Muscle layer of duodenum (tissue), 2 donors: ENCODE data around the gene PIGBOS1.
"Not testable (repeated sequence)": the region's sequence is repeated elsewhere in the genome, so short reads cannot be mapped to it uniquely, and the experiment has no call there.

ENCODE experiments used
- H3K27ac ChIP-seq: one replicate; pipeline ENCODE4 v1.7.0; 2013; ENCODE audit warnings: mild to moderate bottlenecking, low read length
- H3K27me3 ChIP-seq: one replicate; pipeline ENCODE4 v1.7.0; 2013; ENCODE audit warnings: low read depth, mild to moderate bottlenecking, control low read depth, low read length
- H3K36me3 ChIP-seq, 2 donors: one replicate each; pipeline ENCODE4 v1.7.0; 2013; ENCODE audit warnings: low read length in 2 of 2, control low read depth in 1 of 2, mild to moderate bottlenecking in 1 of 2; ENCODE audit not compliant: insufficient read depth in 2 of 2, control insufficient read depth in 1 of 2
- H3K4me1 ChIP-seq, 2 donors: one replicate each; pipeline ENCODE4 v1.7.0; 2013; ENCODE audit warnings: low read length in 2 of 2, mild to moderate bottlenecking in 2 of 2, control low read depth in 1 of 2, moderate library complexity in 1 of 2; ENCODE audit not compliant: insufficient read depth in 2 of 2, control insufficient read depth in 1 of 2
- H3K4me3 ChIP-seq, 2 donors: one replicate each; pipeline ENCODE4 v1.7.0; 2013; ENCODE audit warnings: low read length in 2 of 2, low read depth in 1 of 2, mild to moderate bottlenecking in 1 of 2
- H3K9me3 ChIP-seq, 2 donors: one replicate each; pipeline ENCODE4 v1.7.0; 2013; ENCODE audit warnings: low read length in 2 of 2, control low read depth in 1 of 2, mild to moderate bottlenecking in 1 of 2; ENCODE audit not compliant: control insufficient read depth in 1 of 2
- donor health status: healthy.

PIGBOS1 gene

GRCh38 chr15:55280589-55280988 is 38.3 kb downstream of the PIGBOS1 start:
- not testable (repeated sequence) for H3K4me3 ChIP-seq, H3K36me3 ChIP-seq, H3K27me3 ChIP-seq, H3K27ac ChIP-seq, H3K9me3 ChIP-seq
- H3K4me1 ChIP-seq: peaks cover 0 to 14% of the 10 kb centered on the region in 2 donors

GRCh38 chr15:55279746-55280351 is 39.1 kb downstream of the PIGBOS1 start:
- Histone ChIP-seq H3K36me3 (no peaks in the 10 kb centered on the region), H3K9me3 (no peaks in the 10 kb centered on the region), H3K4me1 (peaks cover 0 to 14% of the 10 kb centered on the region in 2 donors), H3K27me3 (no peaks in the 10 kb centered on the region), H3K4me3 (no peak overlapping the region), H3K27ac (peak overlapping the region; percentile 5)

- peak overlapping the region; percentile 5 for H3K27ac ChIP-seq
- no peak overlapping the region for H3K4me3 ChIP-seq
- no peaks in the 10 kb centered on the region for H3K9me3 ChIP-seq
- H3K36me3 ChIP-seq: no peaks in the 10 kb centered on the region
- no peaks in the 10 kb centered on the region for H3K27me3 ChIP-seq
- H3K4me1 ChIP-seq: peaks cover 0 to 14% of the 10 kb centered on the region in 2 donors
Measured at GRCh38 chr15:55279100-55279745, 39.7 kb downstream of the PIGBOS1 start.

GRCh38 chr15:55277715-55278114 is 41.2 kb downstream of the PIGBOS1 start:
- no peaks in the 10 kb centered on the region for H3K27me3 ChIP-seq
- H3K27ac ChIP-seq: peak overlapping the region; percentile 13
- H3K4me3 ChIP-seq: no peak overlapping the region
- H3K36me3 ChIP-seq: no peaks in the 10 kb centered on the region
- H3K4me1 ChIP-seq: peaks cover 0 to 14% of the 10 kb centered on the region in 2 donors
- H3K9me3 ChIP-seq: no peaks in the 10 kb centered on the region

- Histone ChIP-seq H3K9me3 (no peaks in the 10 kb centered on the region), H3K27ac (peak overlapping the region; percentile 13)
Measured at GRCh38 chr15:55277116-55277564, 41.8 kb downstream of the PIGBOS1 start.

GRCh38 chr15:55276324-55276723 is 42.6 kb downstream of the PIGBOS1 start:
- Histone ChIP-seq H3K9me3 (no peaks in the 10 kb centered on the region), H3K4me1 (peaks cover 0 to 7% of the 10 kb centered on the region in 2 donors), H3K4me3 (no peak overlapping the region), H3K27me3 (no peaks in the 10 kb centered on the region), H3K36me3 (no peaks in the 10 kb centered on the region), H3K27ac (no peak overlapping the region)

More at GRCh38 chr15:55277116-55277564, 41.8 kb downstream of the PIGBOS1 start:
- H3K4me1 ChIP-seq: peaks cover 0 to 14% of the 10 kb centered on the region in 2 donors
- H3K4me3 ChIP-seq: no peak overlapping the region
- H3K36me3 ChIP-seq: no peaks in the 10 kb centered on the region
- H3K27me3 ChIP-seq: no peaks in the 10 kb centered on the region

GRCh38 chr15:55270291-55270690 is 48.6 kb downstream of the PIGBOS1 start:
- no peaks in the 10 kb centered on the region for H3K27me3 ChIP-seq
- H3K27ac ChIP-seq: no peak overlapping the region
- H3K4me3 ChIP-seq: no peak overlapping the region
- no peaks in the 10 kb centered on the region for H3K9me3 ChIP-seq
- H3K4me1 ChIP-seq: peaks cover 0 to 3% of the 10 kb centered on the region in 2 donors
- H3K36me3 ChIP-seq: no peaks in the 10 kb centered on the region

- no peak overlapping the region for H3K27ac ChIP-seq
- H3K36me3 ChIP-seq: no peaks in the 10 kb centered on the region
- H3K4me1 ChIP-seq: peaks cover 0 to 3% of the 10 kb centered on the region in 2 donors
- H3K9me3 ChIP-seq: no peaks in the 10 kb centered on the region
- no peak overlapping the region for H3K4me3 ChIP-seq
- no peaks in the 10 kb centered on the region for H3K27me3 ChIP-seq
Measured at GRCh38 chr15:55268176-55268695, 50.7 kb downstream of the PIGBOS1 start.

- Histone ChIP-seq H3K4me1 (peaks cover 0 to 3% of the 10 kb centered on the region in 2 donors), H3K9me3 (no peaks in the 10 kb centered on the region), H3K27me3 (no peaks in the 10 kb centered on the region), H3K27ac (peak overlapping the region; percentile 19), H3K36me3 (no peaks in the 10 kb centered on the region), H3K4me3 (no peak overlapping the region)
Measured at GRCh38 chr15:55267401-55268175, 51.3 kb downstream of the PIGBOS1 start.
